Neural cell (in vitro differentiated cells): ENCODE data around the gene RHEBL1.

ENCODE experiments used
- CTCF ChIP-seq: fragments of 450-650 bp; IDR thresholded peaks from 2 replicates; pipeline ENCODE4 v1.5.1; 2014; ENCODE audit warnings: antibody characterized with exemption, mild to moderate bottlenecking, moderate library complexity; ENCODE audit not compliant: poor library complexity, severe bottlenecking
- EP300 ChIP-seq: fragments of 450-650 bp; conservative IDR thresholded peaks from 2 replicates; pipeline ENCODE4 v1.6.1; 2014; ENCODE audit warnings: antibody characterized with exemption, mild to moderate bottlenecking, moderate library complexity; ENCODE audit not compliant: poor library complexity, severe bottlenecking
- EZH2 ChIP-seq: fragments of 200-600, 300-800 bp; shearing (Covaris generic), sonication (generic); IDR thresholded peaks from 2 replicates; pipeline ENCODE4 v1.6.1; 2014; ENCODE audit warnings: antibody characterized with exemption, low read length, borderline replicate concordance, mild to moderate bottlenecking; ENCODE audit not compliant: insufficient read depth, poor library complexity, severe bottlenecking
- POLR2AphosphoS5 ChIP-seq: IDR thresholded peaks from 2 replicates; pipeline ENCODE4 v1.6.1; 2012
- RAD21 ChIP-seq: fragments of 450-650 bp; conservative IDR thresholded peaks from 2 replicates; pipeline ENCODE4 v1.6.1; 2014; ENCODE audit warnings: antibody characterized with exemption, mild to moderate bottlenecking, moderate library complexity
- SMC3 ChIP-seq: fragments of 450-650 bp; conservative IDR thresholded peaks from 2 replicates; pipeline ENCODE4 v1.6.1; 2014; ENCODE audit warnings: antibody characterized with exemption, mild to moderate bottlenecking, moderate library complexity; ENCODE audit not compliant: poor library complexity

- TF ChIP-seq RAD21 (no peak), CTCF (no peak), EP300 (no peak), SMC3 (no peak), POLR2AphosphoS5 (no peak), EZH2 (no peak)
Measured at GRCh38 chr12:49104822-49105221, 35.0 kb upstream of the RHEBL1 start.
